Activated CD4-positive, alpha-beta T cell treated with anti-CD3 and anti-CD28 coated beads, Interleukin-2, amount 50 U/mL, for 4 hours (primary cell): Measurements from ENCODE around the gene PRPH2.
A peak's percentile ranks its signal among the peaks of the same experiment; 100 is the strongest.
"Not testable (repeated sequence)": the region's sequence is repeated elsewhere in the genome, so short reads cannot be mapped to it uniquely, and the experiment has no call there.

Experiments
- DNase-seq, 2 experiments: peaks; one replicate each; pipeline ENCODE4 v3.0.0-alpha.2; 2020

Gene PRPH2

DNA sequence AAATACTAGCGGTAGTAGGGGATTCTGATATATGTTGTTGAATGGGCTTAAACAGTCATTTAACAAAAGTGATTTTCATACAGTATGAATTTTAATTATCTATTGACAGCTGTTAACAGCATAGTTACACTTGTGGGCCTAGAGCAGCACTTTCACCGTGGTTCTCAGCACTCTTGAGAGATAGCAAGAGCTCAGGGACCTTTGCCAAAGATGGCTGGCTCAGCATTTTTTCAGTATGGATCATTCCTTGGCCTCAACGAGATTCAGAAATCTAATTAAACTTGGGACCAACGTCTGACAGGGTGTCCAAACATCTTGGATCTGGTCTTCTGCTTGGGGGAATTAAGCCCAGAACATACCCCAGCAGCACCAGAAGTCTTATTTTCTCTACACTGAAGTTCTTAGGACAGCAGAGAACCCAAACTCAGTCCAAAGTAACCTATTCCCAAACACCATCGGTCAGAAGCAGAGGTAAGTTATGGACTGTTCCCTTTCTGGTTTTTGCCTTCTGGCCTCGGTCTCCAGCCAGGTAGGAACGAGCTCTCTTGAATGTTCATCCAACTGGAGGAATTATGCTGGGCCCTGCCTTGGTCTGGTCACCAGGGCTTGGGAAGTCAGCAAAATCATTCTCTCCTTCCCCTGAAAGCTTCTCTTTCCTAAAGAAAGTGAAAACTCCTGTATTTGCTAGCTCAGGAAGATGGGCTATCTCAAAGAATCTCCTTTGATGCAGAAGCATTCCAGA lies 25.7 kb downstream of the PRPH2 start:
- no peak for DNase-seq

DNA sequence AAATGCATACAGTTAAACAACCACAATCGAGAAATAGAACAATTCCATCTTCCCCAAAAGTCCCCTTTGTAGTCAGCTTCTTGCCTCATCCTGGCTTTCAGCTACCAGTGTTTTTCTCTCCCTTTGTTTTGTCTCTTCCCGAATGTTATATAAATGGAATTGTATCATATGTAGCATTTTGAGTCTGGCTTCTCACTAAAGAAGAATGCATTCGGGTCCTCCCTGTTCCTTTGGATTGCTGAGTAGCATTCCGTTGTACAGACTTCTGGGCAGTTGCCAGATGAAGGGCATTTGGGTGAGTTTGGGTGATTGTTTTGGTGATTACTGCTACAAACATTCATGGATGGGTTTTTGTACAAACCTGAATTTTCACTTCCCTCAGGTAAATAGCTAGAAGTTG lies 27.8 kb downstream of the PRPH2 start:
- no peak for DNase-seq

DNA sequence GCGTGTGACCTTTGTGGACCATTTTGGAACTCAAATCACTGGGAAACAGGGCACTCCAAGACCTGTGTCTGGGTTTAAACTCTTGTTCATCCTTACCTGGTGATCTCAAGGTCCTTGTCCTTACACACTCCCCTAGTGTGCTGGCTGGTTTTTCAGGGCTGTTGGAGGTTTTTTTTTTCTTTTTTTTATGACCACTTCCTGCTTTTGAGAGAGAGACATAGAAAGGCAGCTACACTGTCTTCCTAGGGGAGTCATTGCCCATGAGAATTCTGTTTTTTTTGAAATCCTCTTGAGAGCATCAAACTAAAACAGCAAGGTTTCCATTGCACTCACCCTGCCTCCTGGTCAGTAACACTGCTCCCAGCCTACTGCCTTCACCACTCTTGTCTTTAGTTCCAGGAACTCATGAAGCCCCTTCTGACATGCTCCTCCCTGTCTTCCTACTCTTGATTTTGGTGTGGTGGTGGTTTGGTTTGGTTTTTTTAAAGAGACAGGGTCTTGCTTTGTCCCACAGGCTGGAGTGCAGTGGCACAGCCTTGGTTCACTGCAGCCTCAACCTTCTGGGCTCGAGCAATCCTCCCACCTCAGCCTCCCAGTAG lies 28.6 kb downstream of the PRPH2 start:
- DNase-seq = no peak

DNA sequence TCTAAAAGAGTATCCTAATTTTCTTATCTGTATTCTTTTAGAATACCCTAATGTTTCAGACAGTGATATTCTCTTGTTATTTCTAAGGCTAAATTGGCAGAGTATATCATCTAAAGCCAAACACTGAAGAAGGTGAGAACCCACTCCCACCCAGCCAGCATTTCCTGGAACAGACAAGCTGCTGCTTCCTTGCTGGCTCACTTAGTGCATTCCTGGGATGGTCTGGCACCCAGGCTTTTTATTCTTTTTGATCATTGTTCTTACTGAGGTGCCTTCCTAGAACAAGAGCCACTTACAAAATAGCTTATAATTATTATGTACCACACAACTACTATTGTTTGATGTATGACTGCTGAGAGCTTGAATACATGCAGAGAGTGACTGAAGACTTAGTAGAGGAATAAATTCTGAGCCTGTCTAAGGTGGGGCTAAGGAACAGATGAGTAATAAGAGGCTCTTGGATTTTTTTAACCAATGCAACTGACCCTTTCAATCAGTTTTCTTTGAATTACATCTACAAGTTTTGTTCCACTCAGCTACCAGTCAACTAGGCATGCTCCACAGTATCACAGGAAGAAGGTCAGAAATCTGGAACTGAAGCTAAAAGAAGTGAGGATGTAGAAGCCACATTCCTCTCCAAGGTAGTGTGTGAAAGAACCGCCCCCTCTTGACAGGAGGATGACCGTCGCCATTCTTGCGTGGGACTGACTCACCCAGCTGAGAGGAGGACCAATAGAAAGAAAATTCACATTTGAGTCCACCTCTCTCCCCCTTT lies 30.1 kb downstream of the PRPH2 start:
- DNase-seq = no peak

DNA sequence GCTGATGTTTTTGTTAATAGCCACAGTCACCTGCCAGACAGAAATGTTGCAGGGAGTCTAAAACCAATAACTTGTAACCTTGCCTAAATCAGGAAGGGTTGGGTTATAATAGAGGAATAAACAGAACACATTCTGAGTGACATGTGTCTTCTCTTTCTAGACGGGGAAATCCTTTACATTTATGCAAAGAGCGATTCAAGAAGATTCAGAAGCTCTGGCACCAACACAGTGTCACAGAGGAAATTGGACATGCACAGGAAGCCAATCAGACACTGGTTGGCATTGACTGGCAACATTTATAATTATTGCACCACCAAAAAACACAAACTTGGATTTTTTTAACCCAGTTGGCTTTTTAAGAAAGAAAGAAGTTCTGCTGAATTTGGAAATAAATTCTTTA lies 31.5 kb downstream of the PRPH2 start:
- DNase-seq = no peak

DNA sequence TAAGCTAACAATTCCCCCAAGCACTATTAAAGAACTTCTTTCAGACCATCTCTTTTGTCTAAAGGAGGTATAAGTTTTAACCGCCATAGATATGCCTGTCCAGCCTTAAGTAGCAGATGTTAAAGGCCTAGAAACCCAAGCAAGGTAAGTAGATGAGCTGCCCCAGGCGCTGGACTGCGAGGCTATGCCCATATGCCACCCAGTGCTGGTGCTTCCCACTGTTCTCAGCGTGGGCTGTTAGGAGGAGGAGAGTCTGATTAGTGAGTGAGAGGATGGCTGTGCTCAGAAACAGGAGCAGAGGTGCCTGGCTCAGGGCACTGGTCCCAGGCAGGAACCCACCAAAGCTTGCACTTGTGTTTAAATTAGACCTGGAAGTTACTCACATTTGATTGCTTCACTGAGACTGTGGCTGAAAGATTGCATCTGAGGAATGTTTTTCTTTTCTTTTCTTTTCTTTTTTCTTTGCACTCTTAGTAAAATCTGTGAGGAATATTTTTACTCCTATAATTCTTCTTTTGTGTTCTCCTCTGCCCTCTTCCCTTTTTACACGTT lies 32.2 kb downstream of the PRPH2 start:
- DNase-seq = no peak

DNA sequence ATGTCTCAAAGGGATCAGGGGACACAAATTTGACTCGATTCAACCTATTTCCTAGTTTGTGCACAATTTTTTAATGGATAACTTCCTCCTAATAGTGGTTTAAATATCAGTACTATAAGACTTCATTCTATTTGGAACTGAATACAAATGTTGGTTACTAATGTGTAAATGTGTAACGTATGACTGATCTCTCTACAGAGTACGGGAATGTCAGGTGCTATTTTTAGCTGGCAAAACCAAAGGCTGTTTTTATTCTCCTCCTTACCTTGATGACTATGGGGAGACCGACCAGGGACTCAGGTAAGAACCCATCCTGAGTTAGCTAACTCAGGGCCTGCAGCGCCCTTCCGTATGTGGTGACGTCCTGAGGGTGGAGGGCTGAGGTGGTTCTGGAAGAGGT lies 33.0 kb downstream of the PRPH2 start:
- DNase-seq = no peak

DNA sequence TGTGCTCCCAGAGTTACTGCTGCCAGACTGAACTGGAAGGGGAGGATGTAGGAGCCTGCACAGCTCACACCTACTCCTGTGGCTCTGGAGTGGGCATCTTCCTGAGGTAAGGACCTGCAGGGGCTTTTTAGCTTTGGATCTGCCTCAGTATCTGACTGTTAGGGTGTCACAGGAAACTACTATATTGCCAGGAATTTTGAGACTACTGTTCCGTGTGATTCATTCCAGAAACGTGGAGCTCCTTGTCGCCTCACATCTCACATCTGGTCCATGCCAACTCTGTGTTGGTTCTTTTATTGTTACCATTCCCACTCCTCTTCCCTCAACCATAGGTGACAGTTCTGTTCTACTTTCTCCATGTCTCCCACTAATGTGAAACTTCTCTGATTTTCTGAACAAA lies 34.1 kb downstream of the PRPH2 start:
- DNase-seq = no peak

DNA sequence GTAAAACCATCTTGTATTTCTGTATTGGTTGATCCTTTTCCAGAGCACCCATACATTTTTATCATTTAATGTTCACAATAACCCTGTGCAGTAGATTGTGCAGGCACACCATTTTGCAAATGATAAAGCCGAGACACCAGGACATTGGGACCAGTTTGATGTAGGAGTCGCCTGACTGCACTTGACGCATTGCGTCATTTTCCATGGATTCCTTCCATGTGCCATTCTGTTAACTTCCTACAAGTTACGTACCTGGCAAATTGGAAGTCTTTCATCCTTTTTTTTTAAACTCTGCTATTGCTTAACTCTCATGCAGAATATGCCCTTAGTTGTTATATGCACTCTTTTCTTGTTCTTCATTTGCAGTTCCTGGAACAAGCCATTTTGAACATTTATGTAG lies 43.0 kb downstream of the PRPH2 start:
- DNase-seq = no peak

DNA sequence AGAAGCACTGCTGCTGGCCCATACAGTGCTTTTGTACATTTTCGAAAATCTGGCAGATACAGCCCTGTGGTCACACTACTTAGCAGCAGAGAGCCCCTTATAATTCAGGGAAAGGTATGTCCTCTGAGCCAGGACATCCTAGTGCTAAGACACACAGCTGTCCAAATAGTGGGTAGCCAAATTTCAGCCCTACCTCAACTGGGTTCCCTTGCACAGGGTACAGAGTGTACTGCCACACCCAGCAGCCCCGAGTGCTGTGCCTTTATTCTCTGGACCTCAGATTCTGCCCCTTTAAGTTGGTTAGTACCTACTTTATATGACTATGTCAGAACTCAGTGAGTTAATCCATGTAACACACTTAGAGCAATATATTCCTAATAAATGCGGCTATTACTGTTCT lies 47.6 kb downstream of the PRPH2 start:
- DNase-seq = no peak

DNA sequence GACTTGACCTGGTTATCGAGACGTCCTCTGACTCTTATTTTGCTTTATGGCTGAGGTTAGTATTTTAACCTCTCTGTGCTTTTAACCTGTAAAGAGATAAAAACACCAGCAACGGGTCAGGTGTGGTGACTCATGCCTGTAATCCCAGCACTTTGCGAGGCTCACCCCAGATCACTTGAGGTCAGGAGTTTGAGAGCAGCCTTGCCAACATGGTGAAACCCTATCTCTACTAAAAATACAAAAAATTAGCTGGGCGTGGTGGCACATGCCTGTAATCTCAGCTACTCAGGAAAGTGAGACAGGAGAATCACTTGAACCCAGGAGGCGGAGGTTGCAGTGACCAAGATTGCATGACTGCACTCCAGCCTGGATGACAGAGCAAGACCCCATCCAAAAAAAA lies 48.0 kb downstream of the PRPH2 start:
- not testable (repeated sequence) for DNase-seq

DNA sequence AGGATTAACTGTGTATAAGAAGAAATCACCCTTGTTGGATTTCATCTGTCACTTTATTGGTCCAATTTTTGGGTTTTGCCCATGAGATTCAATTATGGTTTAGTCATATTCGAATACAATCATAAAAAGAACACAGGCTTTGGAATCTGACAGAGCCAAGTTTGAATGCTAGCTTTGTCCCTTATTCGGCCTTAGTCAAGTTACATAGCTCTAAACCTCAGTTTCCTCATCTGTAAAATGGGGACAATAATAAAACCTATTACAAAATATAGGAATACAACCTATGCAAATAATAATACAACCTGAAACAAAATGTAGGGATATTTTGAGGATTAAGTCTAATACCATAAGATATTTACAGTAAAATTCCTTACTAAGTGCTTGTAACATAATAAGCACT lies 57.7 kb downstream of the PRPH2 start:
- no peak for DNase-seq

DNA sequence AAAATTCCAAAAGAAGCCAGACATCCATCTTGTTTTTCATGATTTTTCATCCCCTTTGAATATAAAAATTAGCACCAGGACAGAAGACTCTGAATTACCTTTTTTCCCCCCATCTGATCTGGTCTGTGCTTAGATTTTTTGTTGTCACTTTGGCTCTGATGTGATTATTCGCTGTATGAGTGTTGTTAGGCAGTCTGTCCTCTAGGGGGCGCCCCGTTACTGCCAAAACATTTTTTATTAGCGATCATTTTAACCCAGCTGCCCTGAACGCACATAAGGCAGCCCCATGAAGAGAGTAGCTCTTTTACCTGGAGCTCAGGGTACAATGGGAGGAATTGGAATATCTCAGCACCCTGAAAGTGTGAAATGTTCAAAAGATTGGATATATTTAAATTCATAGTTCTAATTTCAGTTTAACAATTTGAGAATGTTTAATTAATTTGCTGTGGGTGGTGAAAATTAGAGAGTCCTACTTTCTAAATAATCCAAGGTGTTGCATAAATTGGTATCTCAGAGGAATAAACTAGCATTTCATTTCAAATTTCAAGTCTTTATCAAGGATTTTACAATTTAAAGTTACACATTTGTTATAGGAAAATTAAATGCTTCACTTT lies 60.8 kb downstream of the PRPH2 start:
- peak; percentile 81 to 84 for DNase-seq

DNA sequence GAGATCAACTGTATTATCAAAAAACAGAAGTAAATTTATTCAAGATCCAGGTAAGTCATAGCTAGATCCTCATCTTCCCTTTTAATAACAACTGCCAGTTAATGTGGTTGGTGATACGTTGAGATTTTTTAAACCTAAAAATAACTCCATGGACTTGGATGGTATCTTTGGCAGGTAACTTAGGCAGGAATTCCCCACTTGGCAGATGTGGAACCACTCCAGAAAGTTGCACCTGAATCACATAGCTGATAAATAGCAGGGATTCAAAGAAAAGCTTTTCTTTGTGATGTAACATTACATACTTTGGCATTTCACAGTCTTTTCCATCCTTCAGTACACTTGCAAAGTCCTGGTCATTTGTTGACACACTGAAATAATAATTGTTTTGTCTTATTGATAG lies 62.6 kb downstream of the PRPH2 start:
- DNase-seq = no peak

DNA sequence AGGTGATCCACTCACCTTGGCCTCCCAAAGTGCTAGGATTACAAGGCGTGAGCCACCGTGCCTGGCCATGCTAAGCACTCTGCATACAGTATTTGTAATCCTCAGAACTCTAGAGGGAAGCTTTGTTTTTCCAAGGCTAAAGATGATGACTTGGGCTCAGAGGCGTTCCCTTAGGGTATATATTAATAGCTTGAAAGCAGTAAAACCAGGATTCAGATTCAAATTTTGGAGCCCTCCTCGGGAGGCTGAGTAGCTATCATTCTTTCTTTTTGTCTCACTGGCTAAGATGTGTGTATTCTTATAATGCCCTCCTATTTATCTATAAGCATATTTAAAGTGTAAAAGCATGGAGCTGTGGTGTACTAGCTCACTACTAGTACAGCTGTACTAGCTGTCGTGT lies 68.5 kb downstream of the PRPH2 start:
- DNase-seq = no peak

DNA sequence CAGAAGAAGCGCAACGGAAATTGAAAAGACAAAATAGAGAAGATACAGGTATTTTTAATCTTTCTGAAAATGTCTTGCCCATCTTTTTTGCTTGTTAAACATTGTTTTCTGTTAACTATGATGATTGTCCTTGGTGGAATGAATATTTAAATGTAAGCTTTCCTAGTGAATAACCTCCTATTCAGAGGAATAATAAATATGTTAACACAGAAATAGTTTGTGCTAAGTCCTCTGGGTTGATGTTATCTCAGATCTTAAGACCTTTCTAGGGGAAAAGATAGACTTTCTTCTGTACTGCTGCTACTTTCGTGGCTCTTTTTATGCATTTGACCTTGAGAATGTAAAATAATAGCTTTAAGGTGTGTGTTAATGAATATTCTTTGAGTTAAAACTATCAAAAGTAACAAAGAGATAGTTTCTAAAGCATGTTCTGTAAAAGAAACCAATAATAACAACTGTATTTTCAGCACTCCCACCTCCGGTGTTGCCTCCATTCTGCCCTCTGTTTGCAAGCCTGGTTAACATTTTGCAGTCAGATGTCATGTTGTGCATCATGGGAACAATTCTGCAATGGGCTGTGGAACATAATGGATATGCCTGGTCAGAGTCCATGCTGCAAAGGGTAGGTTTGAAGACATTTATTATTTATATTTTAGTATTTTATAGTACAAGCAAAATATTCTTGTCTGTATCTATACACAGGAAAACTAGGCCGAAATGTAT lies 70.2 kb downstream of the PRPH2 start:
- DNase-seq = no peak
